Measurements from ENCODE around the gene ZNF689.

ZNF689 gene

GRCh38 chr16:30562021-30562420 lies 48.2 kb downstream of the ZNF689 start:
- no peak for DNase-seq (ENCODE audit: low read depth, low spot score)

- no peak for DNase-seq (ENCODE audit: low read depth, low spot score)
Observed at GRCh38 chr16:30561089-30561816, 48.9 kb downstream of the ZNF689 start.

GRCh38 chr16:30559690-30560089 lies 50.5 kb downstream of the ZNF689 start:
- no peak for DNase-seq (ENCODE audit: low read depth, low spot score)

GRCh38 chr16:30558789-30559377 lies 51.3 kb downstream of the ZNF689 start:
- DNase-seq (ENCODE audit: low read depth, low spot score): no peak

GRCh38 chr16:30557957-30558788 lies 52.0 kb downstream of the ZNF689 start, which contains the start of gene ZNF764:
Gene ZNF764, minus strand, starts transcription at chr16:30558374. Its CDS starts 192 bp downstream, at chr16:30558182.
- peak; percentile 97 for DNase-seq (ENCODE audit: low read depth, low spot score)

- DNase-seq (ENCODE audit: low read depth, low spot score): no peak
Observed at GRCh38 chr16:30557707-30557956, 52.6 kb downstream of the ZNF689 start.

GRCh38 chr16:30556125-30556473 lies 54.1 kb downstream of the ZNF689 start:
- no peak for DNase-seq (ENCODE audit: low read depth, low spot score)

- DNase-seq (ENCODE audit: low read depth, low spot score): no peak
Observed at GRCh38 chr16:30555315-30556124, 54.7 kb downstream of the ZNF689 start.

GRCh38 chr16:30554557-30555314 lies 55.5 kb downstream of the ZNF689 start:
- no peak for DNase-seq (ENCODE audit: low read depth, low spot score)

- DNase-seq (ENCODE audit: low read depth, low spot score): no peak
Observed at GRCh38 chr16:30553393-30553899, 56.7 kb downstream of the ZNF689 start.

- no peak for DNase-seq (ENCODE audit: low read depth, low spot score)
Observed at GRCh38 chr16:30552956-30553355, 57.2 kb downstream of the ZNF689 start.
